Astrocyte (in vitro differentiated cells and primary cell): ENCODE data around the gene SMARCA4. TPM values are rescaled to one million over a fixed set of nuclear protein-coding genes. Genes with fewer than 3 reads are reported as not detected.
"Not testable (repeated sequence)": the region's sequence is repeated elsewhere in the genome, so short reads cannot be mapped to it uniquely, and the experiment has no call there.

Experiments
- DNase-seq: peaks from one replicate; pipeline ENCODE4 v3.0.0-alpha.2; 2010; ENCODE audit warnings: low read depth
- FAIRE-seq: peaks from 2 replicates; lab custom pipeline; 2011; peaks lifted over from hg19 to GRCh38; lab: Jason Lieb, UNC
- H2AFZ ChIP-seq: 2 replicates; pipeline ENCODE4 v1.6.0; 2012; ENCODE audit warnings: low read depth, low read length, inconsistent platforms
- H3K27ac ChIP-seq: 2 replicates; pipeline ENCODE4 v1.5.1; 2011; ENCODE audit warnings: low read depth, low read length, inconsistent platforms
- H3K27me3 ChIP-seq: 2 replicates; pipeline ENCODE4 v1.6.0; 2011; ENCODE audit warnings: low read length, inconsistent platforms; ENCODE audit not compliant: insufficient read depth
- H3K36me3 ChIP-seq: 2 replicates; pipeline ENCODE4 v1.5.1; 2011; ENCODE audit warnings: low read length, inconsistent platforms; ENCODE audit not compliant: insufficient read depth
- H3K4me1 ChIP-seq: 2 replicates; pipeline ENCODE4 v1.5.1; 2011; ENCODE audit warnings: low read length, inconsistent platforms; ENCODE audit not compliant: insufficient read depth
- H3K4me2 ChIP-seq: 2 replicates; pipeline ENCODE4 v1.6.0; 2012; ENCODE audit warnings: low read length, inconsistent platforms
- H3K4me3 ChIP-seq: 2 replicates; pipeline ENCODE4 v1.5.1; 2011; ENCODE audit warnings: low read depth, mild to moderate bottlenecking, low read length, inconsistent platforms; ENCODE audit not compliant: insufficient read depth
- H3K79me2 ChIP-seq: 2 replicates; pipeline ENCODE4 v1.6.0; 2012; ENCODE audit warnings: mild to moderate bottlenecking, low read length, inconsistent platforms; ENCODE audit not compliant: insufficient read depth
- H3K9ac ChIP-seq: 2 replicates; pipeline ENCODE4 v1.6.0; 2012; ENCODE audit warnings: mild to moderate bottlenecking, low read length, inconsistent platforms
- H3K9me3 ChIP-seq: 2 replicates; pipeline ENCODE4 v1.5.1; 2012; ENCODE audit warnings: low read depth, mild to moderate bottlenecking, low read length, inconsistent platforms; ENCODE audit not compliant: insufficient read depth
- H4K20me1 ChIP-seq: 2 replicates; pipeline ENCODE4 v1.6.0; 2012; ENCODE audit warnings: low read length, inconsistent platforms; ENCODE audit not compliant: insufficient read depth
- H3K27ac Mint-ChIP-seq: one replicate; pipeline ENCODE4 v1.8.0; 2021; ENCODE audit warnings: mild to moderate bottlenecking, mixed read lengths; ENCODE audit not compliant: unreplicated experiment
- H3K27me3 Mint-ChIP-seq: one replicate; pipeline ENCODE4 v1.8.0; 2021; ENCODE audit warnings: low read depth, mixed read lengths; ENCODE audit not compliant: unreplicated experiment
- H3K36me3 Mint-ChIP-seq: one replicate; pipeline ENCODE4 v1.8.0; 2021; ENCODE audit warnings: low read depth, mixed read lengths; ENCODE audit not compliant: unreplicated experiment
- H3K4me1 Mint-ChIP-seq: one replicate; pipeline ENCODE4 v1.8.0; 2021; ENCODE audit warnings: low read depth, mixed read lengths; ENCODE audit not compliant: unreplicated experiment
- H3K4me3 Mint-ChIP-seq: one replicate; pipeline ENCODE4 v1.8.0; 2021; ENCODE audit warnings: mild to moderate bottlenecking, moderate library complexity, mixed read lengths; ENCODE audit not compliant: unreplicated experiment
- H3K9me3 Mint-ChIP-seq: one replicate; pipeline ENCODE4 v1.8.0; 2021; ENCODE audit warnings: mild to moderate bottlenecking, mixed read lengths; ENCODE audit not compliant: unreplicated experiment
- CTCF ChIP-seq: IDR thresholded peaks from 2 replicates; pipeline ENCODE4 v1.5.1; 2011; ENCODE audit warnings: low read depth, mild to moderate bottlenecking, inconsistent platforms, low read length, moderate library complexity; ENCODE audit not compliant: insufficient read depth
- EZH2 ChIP-seq: IDR thresholded peaks from 2 replicates; pipeline ENCODE4 v1.6.1; 2012; ENCODE audit warnings: mild to moderate bottlenecking, low read length, inconsistent platforms; ENCODE audit not compliant: insufficient read depth
- total RNA-seq: library from RNA; stranded (reverse); gene quantifications from 2 replicates; pipeline ENCODE4 v1.2.1, GENCODE V29; 2021

The SMARCA4 gene
- total RNA-seq, 1 donor from 2014 or later, result 159 TPM

GRCh38 chr19:11101057-11101456 is 140.2 kb downstream of the SMARCA4 start:
- no peak overlapping the region for H3K4me3 ChIP-seq
- peaks cover 22% of the 10 kb centered on the region for H3K36me3 Mint-ChIP-seq
- no peak for FAIRE-seq
- H3K4me1 ChIP-seq, result peaks cover 9% of the 10 kb centered on the region
- no peak overlapping the region for H3K9ac ChIP-seq
- H3K4me1 Mint-ChIP-seq, result peaks cover 6% of the 10 kb centered on the region
- no peak for TF ChIP-seq CTCF
- TF ChIP-seq EZH2, result no peak
- H2AFZ ChIP-seq, result no peak overlapping the region
- DNase-seq, result no peak
- no peaks in the 10 kb centered on the region for H3K9me3 ChIP-seq
- H3K4me2 ChIP-seq, result no peak overlapping the region
- peaks cover 84% of the 10 kb centered on the region for H4K20me1 ChIP-seq
- no peak overlapping the region for H3K27ac ChIP-seq
- H3K27me3 ChIP-seq, result no peaks in the 10 kb centered on the region
- no peaks in the 10 kb centered on the region for H3K9me3 Mint-ChIP-seq
- H3K79me2 ChIP-seq, result peaks cover 71% of the 10 kb centered on the region
- no peaks in the 10 kb centered on the region for H3K27me3 Mint-ChIP-seq
- H3K36me3 ChIP-seq, result peaks cover 38% of the 10 kb centered on the region
- no peak overlapping the region for H3K27ac Mint-ChIP-seq
- no peak overlapping the region for H3K4me3 Mint-ChIP-seq

- Mint-ChIP-seq H3K9me3 (no peaks in the 10 kb centered on the region), H3K4me1 (no peaks in the 10 kb centered on the region), H3K36me3 (peaks cover 18% of the 10 kb centered on the region), H3K27me3 (no peaks in the 10 kb centered on the region), H3K27ac (no peak overlapping the region), H3K4me3 (no peak overlapping the region)
- no peaks in the 10 kb centered on the region for H3K9me3 ChIP-seq
- FAIRE-seq (no peak), DNase-seq (no peak)
- H4K20me1 ChIP-seq, result peaks cover 79% of the 10 kb centered on the region
- no peak overlapping the region for H3K9ac ChIP-seq
- H3K36me3 ChIP-seq, result peaks cover 46% of the 10 kb centered on the region
- no peaks in the 10 kb centered on the region for H3K27me3 ChIP-seq
- H3K4me1 ChIP-seq, result no peaks in the 10 kb centered on the region
- H3K4me2 ChIP-seq, result no peak overlapping the region
- no peak overlapping the region for H3K4me3 ChIP-seq
- no peak overlapping the region for H2AFZ ChIP-seq
- H3K27ac ChIP-seq, result no peak overlapping the region
- no peak for TF ChIP-seq CTCF
- no peak for TF ChIP-seq EZH2
- peaks cover 61% of the 10 kb centered on the region for H3K79me2 ChIP-seq
Observed at GRCh38 chr19:11102944-11103343, 142.1 kb downstream of the SMARCA4 start.

- H4K20me1 ChIP-seq, result peaks cover 76% of the 10 kb centered on the region
- DNase-seq, H3K27me3 Mint-ChIP-seq, H3K27me3 ChIP-seq, H3K27ac Mint-ChIP-seq, FAIRE-seq, H3K27ac ChIP-seq, H3K9me3 ChIP-seq, H3K9me3 Mint-ChIP-seq, H2AFZ ChIP-seq, H3K4me1 Mint-ChIP-seq, H3K9ac ChIP-seq, H3K4me3 Mint-ChIP-seq, H3K4me3 ChIP-seq, H3K4me2 ChIP-seq, H3K4me1 ChIP-seq: not testable (repeated sequence)
- peaks cover 17% of the 10 kb centered on the region for H3K36me3 Mint-ChIP-seq
- peaks cover 49% of the 10 kb centered on the region for H3K36me3 ChIP-seq
- H3K79me2 ChIP-seq, result peaks cover 54% of the 10 kb centered on the region
Observed at GRCh38 chr19:11103667-11104066, 142.8 kb downstream of the SMARCA4 start.
